HG03439 (cell line): ENCODE results near the gene RIPOR3.
"Not testable (repeated sequence)": the region's sequence is repeated elsewhere in the genome, so short reads cannot be mapped to it uniquely, and the experiment has no call there.

Experiments used
- ATAC-seq: cut with Tn5 transposase; IDR thresholded peaks from one replicate; pipeline ENCODE4 v1.9.1; 2021; ENCODE audit warnings: mild to moderate bottlenecking, moderate library complexity; ENCODE audit not compliant: unreplicated experiment

The RIPOR3 gene

DNA sequence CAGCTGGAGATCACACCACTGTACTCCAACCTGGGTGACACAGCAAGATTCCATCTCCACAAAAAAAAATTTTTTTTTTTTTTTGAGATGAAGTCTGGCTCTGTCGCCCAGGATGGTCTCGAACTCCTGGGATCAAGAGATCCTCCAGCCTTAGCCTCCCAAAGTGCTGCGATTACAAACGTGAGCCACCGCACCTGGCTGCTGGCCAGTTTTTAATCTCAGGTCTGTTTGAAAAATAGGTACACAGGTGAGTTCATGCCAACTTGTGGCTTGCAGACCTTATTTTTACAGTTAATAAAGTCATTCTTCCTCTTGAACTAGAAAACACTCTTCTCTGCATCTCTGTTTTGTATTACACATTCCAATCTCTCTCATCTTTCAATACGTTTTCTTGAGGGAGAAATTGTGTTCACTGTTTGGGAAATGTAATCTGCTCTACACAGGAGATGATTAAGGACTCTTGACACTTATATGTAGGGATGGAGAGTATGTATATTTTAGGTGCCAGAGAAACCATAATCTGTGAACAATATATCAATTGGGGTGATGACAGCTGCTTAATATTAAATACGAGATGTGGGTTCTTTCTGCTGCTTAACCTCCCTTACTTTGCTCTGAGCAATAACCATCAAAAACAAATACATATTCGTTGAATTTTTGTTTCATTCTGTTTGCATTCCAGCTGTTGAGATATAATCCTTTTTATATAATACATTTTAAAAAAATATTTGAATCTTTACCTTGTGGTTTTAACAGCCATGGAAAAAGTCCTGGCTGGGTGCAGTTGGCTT, 17.7 kb upstream of the RIPOR3 start:
- no peak for ATAC-seq

DNA sequence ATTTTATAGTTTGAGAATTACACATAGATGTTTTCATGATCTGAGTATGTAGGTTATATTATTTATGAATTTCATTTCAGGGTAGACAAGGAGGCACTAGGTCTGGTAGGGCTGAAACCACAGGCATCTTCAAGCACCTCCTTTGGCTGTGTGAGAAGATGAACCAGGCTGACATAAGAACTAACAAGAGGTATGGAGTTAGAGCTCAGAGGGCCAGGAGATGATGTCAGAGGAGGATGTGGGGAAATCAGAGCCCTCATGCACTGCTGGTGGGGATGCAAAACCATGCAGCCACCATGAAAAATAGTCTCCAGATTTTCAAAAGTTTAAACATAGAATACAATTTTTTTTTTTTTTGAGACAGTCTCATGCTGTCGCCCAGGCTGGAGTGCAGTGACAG, 13.6 kb upstream of the RIPOR3 start:
- ATAC-seq, result no peak

DNA sequence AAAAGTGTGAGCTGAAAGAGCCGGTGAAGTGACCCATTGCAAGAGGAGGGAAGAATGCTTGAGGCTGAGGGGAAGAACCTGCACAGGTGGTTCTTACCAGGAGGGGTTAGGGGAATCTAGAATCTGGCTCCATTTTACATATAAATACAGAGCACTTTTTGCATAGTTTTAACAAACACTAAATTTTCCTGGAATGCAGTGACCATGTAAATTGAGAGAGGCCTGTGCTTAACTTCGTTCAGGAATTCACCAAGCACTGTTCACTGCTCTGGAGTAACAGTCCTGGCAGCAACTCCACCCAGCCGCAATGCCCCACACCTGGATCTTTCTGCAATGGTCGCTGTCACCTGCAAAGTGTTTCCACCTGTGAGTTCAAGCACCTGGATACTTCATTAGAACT, 13.2 kb upstream of the RIPOR3 start:
- no peak for ATAC-seq

DNA sequence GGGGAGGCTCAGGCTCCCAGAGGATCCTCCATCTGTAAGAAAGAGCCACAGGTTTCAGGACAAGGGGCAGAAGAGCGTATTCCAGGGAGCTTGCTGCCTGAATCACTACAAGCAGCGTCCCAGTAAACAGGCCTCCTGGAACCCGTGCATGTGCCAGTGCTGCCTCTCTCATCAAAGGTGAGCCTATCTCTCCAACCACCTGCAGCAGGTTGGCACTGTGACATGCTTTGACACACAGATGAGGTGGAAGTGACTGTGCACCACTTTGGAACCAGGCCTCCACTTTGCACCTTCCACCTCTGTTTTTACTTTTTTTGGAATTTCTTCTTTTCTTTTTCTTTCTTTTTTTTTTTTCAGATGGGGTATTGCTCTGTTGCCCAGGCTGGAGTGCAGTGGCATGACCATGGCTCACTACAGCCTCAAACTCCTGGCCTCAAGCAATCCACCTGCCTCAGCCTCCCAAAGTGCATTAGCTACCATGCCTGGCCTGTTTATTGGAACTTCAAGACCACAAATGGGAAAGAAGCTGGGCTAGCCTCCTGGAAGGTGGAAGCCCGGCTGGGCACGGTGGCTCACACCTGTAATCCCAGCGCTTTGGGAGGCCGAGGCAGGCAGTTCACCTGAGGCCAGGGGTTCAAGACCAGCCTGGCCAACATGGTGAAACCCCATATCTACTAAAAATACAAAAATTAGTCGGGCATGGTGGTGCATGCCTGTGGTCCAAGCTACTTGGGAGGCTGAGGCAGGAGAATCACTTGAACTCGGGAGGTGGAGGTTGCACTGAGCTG, 12.5 kb upstream of the RIPOR3 start:
- ATAC-seq, result not testable (repeated sequence)

DNA sequence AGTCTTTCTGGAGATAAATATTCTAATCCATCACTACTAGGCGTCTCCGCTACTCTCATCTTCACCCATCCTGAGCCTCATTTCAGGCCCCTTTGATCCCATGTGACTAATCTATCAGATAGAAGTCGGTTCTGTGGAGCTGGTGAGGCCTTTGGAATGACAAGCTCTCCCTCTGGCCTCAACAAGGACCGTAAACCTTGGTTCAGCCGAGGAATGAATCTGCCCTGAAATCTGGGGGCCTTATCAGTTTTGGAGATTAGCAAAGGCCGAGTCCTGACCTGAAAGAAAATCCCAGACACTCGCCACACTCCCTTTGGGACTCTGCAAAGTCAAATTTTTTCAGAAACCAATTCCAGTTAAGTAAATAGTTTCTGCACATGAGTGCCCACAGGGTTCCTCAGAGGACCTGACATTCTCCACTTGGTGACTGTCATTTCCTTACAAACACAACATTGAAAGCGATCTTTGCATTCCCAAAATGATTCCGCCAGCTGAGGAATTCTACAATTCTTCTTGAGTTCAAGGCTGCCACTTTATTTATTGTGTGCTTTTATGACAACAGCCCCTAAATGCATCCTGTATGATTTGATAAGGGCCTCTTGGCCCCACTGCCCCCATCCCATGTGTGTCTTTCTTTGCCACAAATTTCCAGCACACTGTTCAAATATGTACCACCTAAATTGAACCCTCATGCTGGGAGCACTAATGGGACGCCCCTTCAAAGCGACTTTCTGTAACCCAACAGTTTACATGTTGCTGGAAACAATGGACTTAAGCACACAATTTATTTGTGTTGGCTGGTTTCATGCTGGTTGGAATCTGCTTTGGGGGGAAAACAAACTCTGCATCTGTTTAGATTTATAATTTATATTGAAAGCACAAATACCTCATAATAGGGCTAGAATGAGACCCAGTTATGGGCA, 10.0 kb upstream of the RIPOR3 start:
- no peak for ATAC-seq

DNA sequence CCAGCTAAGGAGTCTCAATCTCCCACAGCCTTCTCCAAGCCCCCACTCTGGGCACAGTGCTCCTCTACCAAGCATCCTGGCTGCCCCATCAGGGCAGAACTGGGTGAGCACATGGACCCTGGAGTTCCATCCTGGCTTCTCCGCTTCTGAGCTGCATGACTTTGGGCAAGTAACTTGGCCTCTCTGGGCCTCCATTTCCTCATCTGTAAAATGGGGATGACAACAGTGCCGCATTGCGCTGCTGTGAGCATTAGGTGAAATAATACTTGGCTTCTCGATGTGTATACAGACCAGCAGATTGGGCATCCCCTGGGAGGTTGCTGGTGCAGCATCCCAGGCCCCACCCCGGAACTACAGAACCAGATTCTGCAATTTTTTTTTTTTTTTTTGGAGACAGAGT, 8.3 kb upstream of the RIPOR3 start:
- ATAC-seq, result no peak

DNA sequence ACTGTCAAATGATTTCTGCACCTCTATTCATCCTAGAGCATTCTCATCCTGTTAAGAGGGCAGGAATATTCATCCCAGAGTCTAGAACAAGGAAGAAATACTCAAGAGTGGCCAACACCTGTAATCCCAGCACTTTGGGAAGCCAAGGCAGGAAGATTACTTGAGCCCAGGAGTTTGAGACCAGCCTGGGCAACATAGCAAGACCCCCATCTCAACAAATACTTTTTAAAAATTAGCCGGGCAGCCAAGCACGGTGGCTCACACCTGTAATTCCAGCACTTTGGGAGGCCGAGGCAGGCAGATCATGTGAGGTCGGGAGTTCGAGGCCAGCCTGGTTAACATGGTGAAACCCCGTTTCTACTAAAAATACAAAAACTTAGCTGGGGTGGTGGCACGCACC, 6.9 kb upstream of the RIPOR3 start:
- ATAC-seq, result not testable (repeated sequence)

DNA sequence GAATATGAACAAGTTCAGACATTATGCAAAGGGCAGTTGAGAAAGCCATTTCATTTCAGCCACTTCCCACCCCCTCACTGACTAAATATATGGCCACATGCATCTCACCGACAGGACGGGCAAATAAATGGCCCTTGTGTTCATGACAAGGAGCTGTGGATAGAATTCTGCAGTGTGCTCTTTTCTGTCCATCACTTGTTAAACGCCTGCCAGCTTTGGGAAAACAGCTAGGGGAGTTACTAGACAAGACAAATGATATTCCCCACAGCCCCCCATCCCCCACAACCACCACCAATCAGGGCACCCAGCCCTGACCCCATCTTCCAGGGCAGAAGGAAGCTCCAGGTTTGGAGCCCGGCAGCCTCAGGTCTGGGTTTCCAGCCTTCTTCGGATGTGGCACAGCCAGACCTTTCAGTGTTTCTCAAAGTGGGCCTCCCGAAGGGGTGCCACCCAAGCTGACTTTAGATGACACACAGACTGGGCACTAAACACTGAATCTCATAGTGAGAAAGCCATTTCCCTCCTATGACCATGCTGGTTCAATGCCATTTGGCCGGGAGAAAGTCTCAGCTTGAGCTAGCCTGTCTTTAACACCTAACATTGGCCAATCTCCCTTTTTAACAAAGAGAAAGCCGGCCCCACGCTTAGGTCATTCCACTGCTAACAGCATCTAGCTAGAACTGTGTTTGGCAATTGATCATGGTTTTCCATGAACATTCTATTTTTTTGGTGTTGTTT, 4.0 kb upstream of the RIPOR3 start:
- ATAC-seq, result no peak

DNA sequence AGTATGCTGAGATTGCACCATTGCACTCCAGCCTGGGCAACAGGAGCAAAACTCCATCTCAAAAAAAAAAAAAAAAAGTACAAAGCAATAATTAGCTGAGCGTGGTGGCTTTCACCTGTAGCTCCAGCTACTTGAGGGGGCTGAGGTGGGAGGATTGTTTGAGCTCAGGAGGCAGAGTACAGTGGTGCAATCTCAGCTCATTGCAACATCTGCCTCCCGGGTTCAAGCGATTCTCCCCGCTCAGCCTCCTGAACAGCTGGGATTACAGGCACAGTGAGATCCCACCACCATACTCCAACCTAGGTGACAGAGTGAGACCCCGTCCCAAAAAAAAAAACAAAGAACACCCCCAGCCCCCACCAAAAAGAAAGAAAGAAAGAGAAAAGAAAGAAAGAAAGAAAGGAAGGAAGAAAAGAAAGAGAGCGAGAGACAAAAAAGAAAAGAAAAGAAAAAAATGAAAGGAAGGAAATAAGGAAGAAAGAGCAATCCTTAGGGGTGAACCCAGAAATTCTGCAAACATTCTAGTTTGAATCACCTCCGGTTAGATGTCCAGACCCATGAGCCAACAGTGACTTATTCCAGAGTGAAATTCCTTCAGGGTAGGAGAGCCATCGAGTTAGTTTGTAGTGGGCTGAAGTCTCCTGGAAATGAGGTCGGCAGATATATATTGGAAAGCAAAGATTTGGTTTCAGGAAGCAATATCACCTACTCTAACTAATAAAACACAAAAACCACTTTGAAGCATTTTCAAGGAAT, 3.2 kb upstream of the RIPOR3 start:
- no peak for ATAC-seq

DNA sequence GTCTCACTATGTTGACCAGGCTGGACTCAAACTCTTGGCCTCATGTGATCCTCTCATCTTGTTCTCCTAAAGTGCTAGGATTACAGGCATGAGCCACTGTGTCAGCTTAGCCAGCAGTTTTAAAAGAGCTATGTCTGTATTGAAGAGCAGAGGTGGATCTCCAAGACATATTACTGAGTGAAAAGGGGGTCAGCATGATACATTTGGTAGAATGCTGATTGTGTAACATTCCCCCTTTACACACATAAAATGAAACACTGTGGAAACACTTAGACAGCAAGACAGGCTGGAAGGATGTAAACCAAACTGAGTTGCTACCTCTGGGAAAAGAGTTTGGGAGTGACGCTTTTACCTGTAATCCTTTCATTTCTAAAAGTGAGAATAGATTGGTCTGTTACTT, 1.7 kb upstream of the RIPOR3 start:
- ATAC-seq, result no peak

DNA sequence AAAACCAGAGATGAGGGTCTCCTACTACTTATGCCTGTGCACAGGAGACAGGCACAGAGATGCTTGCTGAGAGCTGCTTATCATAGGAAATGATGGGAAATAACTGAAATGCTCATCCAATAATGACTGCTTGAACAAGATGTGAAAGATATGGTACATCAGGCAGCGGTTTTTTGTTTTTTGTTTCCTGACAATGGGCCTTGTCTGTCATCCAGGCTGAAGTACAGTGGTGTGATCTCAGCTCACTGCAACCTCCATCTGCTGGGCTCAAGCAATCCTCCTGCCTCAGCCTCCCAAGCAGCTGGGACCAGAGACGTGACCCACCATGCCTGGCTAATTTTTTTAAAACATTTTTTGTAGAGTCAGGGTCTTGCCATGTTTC, 1.2 kb upstream of the RIPOR3 start:
- ATAC-seq, result no peak

DNA sequence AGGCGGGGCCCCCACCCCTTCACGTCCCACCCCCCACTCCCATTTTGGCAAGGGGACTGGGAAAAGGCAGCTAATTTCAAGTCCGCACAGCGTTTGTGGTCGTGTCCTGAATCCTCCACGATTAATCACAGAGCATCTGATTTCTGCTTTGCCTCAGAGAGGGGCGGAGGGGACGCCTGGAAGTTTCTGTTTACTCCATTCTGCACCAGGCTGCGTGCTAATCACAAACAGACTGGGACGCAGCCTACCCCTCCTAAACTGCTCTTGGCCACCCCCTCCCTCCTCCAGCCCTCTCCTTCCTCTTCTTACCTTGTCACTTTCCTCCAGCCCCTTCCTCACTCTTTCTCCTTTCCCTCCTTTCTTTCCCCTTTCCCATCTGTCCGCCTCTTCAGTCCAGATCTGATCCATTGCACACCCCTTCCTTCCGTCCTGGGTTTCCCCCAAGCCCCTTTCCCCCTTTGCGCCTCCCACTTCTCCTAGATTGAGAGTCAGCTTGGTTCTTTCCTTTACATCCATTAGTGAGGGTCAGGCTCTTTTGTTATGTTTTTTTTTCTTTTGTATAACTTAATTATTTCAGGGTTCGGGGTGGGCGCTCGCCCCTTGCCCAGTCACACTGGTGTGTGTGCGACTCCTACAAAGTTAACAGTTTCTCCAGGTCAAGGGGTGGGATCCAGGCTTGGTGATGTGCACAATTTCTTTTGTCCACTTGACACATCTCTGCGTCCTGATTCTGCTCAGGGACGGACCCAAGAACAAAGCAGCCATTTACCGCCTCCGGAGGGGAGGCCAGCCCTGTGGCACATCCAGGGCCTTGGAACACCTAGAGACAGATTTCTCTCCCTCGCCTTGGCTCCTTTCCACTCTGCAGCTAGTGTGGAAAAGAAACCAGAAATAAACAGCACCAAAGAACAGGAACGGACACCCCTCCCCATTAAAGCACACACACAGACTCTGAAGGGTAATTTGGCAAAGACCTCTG, 520 bp upstream of the RIPOR3 start:
- ATAC-seq, result no peak

DNA sequence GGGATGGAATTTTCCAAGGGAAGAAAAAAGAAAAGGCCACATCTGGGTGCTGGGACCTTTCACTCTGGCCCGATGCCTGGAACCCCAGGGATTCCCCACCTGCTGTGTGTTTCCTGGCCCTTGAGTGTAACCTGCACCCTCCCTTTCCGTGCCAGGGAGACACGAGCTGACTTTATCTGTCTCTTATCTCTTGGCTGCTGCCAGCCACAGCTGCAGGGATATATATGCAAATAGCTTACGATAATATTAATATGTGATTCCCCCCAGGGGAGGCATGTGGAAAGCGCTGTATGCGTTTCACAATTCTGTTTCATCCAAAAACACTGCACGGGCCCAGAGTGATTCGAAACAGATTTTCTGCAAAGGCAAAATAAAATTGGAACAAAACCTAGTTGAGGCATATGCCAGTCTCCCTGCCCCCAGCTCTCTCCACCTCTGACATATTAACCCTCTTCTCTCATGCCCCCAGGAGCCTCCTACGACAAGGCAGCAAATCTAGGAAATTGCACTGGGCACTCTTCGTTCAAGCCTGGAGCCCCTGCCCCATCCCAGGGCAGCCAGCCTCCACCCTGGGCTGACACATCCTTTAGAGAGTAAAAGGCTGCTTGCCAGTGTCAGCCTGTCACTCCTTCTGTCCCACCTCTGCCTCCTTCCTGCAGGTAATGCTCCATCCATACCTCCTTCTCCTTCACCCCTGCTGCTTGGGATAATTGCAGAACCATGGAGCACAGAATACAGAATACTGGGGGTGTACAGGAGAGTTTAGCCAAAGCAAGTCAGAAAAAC, 1.3 kb downstream of the RIPOR3 start:
- ATAC-seq, result no peak

DNA sequence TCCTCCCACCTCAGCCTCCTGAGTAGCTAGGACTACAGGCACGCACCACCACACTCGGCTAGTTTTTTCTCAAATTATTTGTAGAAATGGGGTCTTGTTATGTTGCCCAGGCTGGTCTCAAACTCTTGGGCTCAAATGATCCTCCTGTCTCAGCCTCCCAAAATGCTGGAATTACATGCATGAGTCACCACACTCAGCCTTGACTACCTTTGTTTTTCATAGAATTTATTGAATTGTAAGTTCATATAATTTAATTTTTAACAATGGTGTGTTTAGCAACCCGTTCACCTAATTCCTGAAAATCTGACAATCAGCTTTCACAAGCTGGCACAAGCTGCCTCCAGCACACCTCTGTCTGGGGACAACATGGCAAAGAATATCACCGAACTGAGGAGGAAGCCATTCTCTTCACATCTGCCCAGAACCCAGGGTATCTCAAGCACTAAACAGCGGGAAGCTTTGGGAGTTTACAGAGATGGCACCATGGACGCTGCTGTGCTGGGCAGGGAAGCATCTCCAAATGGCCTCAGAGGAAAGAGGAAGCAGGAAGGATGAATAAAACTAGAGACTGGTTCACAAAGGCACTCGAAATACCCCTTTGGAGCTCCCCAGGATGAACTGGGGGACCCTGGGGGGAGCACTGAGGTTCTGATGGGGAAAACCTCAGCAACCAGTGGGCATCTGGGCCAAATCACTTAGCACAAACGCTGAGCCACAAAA, 2.9 kb downstream of the RIPOR3 start:
- ATAC-seq, result no peak

DNA sequence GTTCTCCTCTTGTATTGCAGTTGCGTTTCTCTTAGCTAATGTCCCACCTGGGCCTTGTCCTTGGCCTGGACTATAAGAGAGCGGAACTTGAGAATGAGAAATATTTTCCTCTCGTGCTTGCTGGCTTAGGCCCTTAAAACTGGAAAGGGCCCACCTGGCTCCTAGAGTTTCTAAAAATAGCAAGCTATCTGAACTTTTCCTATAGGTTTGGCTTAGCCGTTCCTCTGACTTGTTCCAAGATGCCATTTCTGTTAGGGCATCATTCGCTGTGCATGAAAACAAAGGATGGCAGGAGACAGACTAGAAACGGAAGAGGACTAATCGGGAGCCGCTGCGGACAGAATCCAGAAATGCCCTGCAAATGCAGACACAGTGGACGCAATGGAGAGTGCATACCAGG, 4.5 kb downstream of the RIPOR3 start:
- ATAC-seq, result no peak

DNA sequence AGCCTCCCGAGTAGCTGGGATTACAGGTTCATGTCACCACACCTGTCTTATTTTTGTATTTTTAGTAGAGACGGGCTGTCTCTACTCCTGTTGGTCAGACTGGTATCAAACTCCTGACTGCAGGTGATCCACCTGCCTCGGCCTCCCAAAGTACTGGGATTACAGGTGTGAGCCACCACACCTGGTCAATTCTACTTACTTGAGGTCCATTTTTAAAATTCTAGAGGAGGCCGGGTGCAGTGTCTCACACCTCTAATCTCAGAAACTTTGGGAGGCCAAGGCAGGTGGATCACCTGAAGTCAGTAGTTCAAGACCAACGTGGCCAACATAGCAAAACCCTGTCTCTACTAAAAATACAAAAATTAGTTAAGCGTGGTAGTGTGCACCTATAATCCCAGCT, 7.8 kb downstream of the RIPOR3 start:
- no peak for ATAC-seq

DNA sequence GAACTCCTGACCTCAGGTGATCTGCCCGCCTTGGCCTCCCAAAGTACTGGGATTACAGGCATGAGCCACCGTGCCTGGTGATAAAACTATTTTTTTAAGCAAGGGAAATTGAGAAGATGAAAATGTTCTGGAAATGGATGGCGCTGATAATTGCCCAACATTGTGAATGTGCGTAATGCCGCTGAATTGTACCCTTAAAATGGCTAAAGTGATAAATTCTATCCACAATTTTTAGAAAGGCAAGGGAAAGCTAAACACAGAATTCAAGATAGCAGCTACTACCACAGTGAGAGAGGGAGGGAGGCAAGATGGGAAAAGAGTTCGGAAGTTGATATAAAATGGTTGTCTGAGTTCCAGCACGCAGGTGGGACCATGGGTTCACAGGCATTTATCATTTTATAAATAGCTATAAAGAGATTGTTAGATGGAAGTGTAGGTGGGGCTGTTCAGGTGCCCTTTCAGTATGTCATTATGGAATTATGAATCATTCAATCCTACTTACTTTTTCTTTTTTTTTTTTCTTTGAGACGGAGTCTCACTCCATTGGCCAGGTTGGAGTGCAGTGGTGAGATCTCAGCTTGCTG, 8.3 kb downstream of the RIPOR3 start:
- ATAC-seq, result no peak
